GM23248 (cell line): ENCODE results near the gene CCDC192. TPM values are rescaled to one million over a fixed set of nuclear protein-coding genes. Genes with fewer than 3 reads are reported as not detected.

Source experiments
- DNase-seq: peaks from one replicate; pipeline ENCODE4 v3.0.0-alpha.2; 2015
- H2AFZ ChIP-seq: fragments of 200-600 bp; sonication (generic); 2 replicates; pipeline ENCODE4 v1.6.1; 2016; ENCODE audit warnings: antibody characterized with exemption
- H3F3A ChIP-seq: fragments of 200-600 bp; sonication (generic); 2 replicates; pipeline ENCODE4 v1.6.1; 2016; ENCODE audit warnings: mild to moderate bottlenecking, antibody characterized with exemption, mixed run types; ENCODE audit not compliant: insufficient read depth
- H3K27ac ChIP-seq: fragments of 200-600 bp; sonication (generic); 2 replicates; pipeline ENCODE4 v1.5.1; 2016; ENCODE audit warnings: mild to moderate bottlenecking
- H3K27me3 ChIP-seq: fragments of 200-600 bp; sonication (generic); replicated peaks from 2 replicates; pipeline ENCODE4 v1.6.1; 2016; ENCODE audit warnings: mild to moderate bottlenecking; ENCODE audit not compliant: insufficient read depth
- H3K36me3 ChIP-seq: fragments of 200-600 bp; sonication (generic); 2 replicates; pipeline ENCODE4 v1.6.1; 2016; ENCODE audit warnings: low read depth, mild to moderate bottlenecking
- H3K4me1 ChIP-seq: fragments of 200-600 bp; sonication (generic); 2 replicates; pipeline ENCODE4 v1.6.1; 2016; ENCODE audit warnings: mild to moderate bottlenecking; ENCODE audit not compliant: insufficient read depth
- H3K4me2 ChIP-seq: fragments of 200-600 bp; sonication (generic); one replicate; pipeline ENCODE4 v1.6.1; 2016; ENCODE audit warnings: mild to moderate bottlenecking; ENCODE audit not compliant: unreplicated experiment
- H3K4me3 ChIP-seq: fragments of 200-600 bp; sonication (generic); 2 replicates; pipeline ENCODE4 v1.5.1; 2016; ENCODE audit warnings: mild to moderate bottlenecking
- H3K79me2 ChIP-seq: fragments of 200-600 bp; sonication (generic); 2 replicates; pipeline ENCODE4 v1.6.1; 2016; ENCODE audit warnings: mild to moderate bottlenecking; ENCODE audit not compliant: insufficient read depth
- H3K9ac ChIP-seq: fragments of 200-600 bp; sonication (generic); 2 replicates; pipeline ENCODE4 v1.6.1; 2016; ENCODE audit warnings: mild to moderate bottlenecking
- H3K9me2 ChIP-seq: fragments of 200-600 bp; sonication (generic); 2 replicates; pipeline ENCODE4 v1.6.1; 2016; ENCODE audit warnings: mixed run types, mild to moderate bottlenecking, moderate library complexity; ENCODE audit not compliant: insufficient read depth
- H3K9me3 ChIP-seq: fragments of 200-600 bp; sonication (generic); one replicate; pipeline ENCODE4 v1.6.1; 2017; ENCODE audit warnings: low read depth
- H4K20me1 ChIP-seq: fragments of 200-600 bp; sonication (generic); 2 replicates; pipeline ENCODE4 v1.6.0; 2016; ENCODE audit not compliant: insufficient read depth
- EZH2 ChIP-seq: fragments of 200-600 bp; sonication (generic); IDR thresholded peaks from 2 replicates; pipeline ENCODE4 v1.6.1; 2018; ENCODE audit warnings: antibody characterized with exemption, mild to moderate bottlenecking; ENCODE audit not compliant: insufficient read depth, poor library complexity, severe bottlenecking
- EZH2phosphoT487 ChIP-seq: fragments of 200-600 bp; sonication (generic); IDR thresholded peaks from 2 replicates; pipeline ENCODE4 v1.6.1; 2018; ENCODE audit warnings: antibody characterized with exemption, moderate library complexity, mild to moderate bottlenecking, low read depth; ENCODE audit not compliant: insufficient read depth
- WGBS, 2 experiments: methylation state at CpG; one replicate each; pipeline ENCODE4 v1.1.6; 2015 to 2017; ENCODE audit warnings: low lambda C conversion rate in 2 of 2, low coverage in 1 of 2; ENCODE audit errors: missing lambda C conversion rate in 2 of 2; 5-methylcytosine and 5-hydroxymethylcytosine counted together
- in situ Hi-C: fragments of 300-500 bp; cut with MboI; formaldehyde crosslinking; loops from 2 replicates; pipeline ENCODE4 v1.15.0; 2020
- polyA plus RNA-seq: library from polyadenylated mRNA; unstranded; fragments of >200 nt; fragmentation: Nextera tagmentation; extraction: Ambion mirVana; gene quantifications from 2 replicates; pipeline ENCODE4 v1.2.1, GENCODE V29; 2016
- total RNA-seq: library from RNA; depleted of rRNA; stranded (reverse); fragments of >200 nt; shearing (Covaris generic); gene quantifications from 2 replicates; pipeline ENCODE4 v1.2.3, GENCODE V29; 2014

The CCDC192 gene
- total and polyA plus RNA-seq, 2 experiments from 2014 or later: 0.40 TPM; not detected in 1

DNA sequence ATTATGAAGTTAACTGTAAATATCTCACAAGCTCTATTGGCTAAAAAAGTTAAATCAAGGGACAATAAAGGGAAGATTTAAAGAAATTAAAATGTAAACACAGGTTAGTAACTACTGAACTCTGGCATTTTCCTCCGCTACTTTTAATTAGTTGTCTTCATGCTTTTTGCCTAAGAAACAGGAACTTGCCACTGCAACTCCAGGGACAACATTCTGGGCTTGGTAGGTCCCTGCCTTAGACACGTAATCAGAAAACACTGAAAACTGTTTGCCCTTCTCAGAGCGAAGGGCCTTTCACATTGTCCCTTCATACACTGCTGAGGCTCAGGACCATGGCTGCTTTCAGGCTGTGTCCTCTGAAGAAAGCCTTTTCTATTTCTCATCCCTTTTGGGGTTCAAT, 118.7 kb downstream of the CCDC192 start:
- no peak for DNase-seq
- Histone ChIP-seq H3K9me2 (no peaks in the 10 kb centered on the region), H3K27ac (no peak overlapping the region), H3K36me3 (no peaks in the 10 kb centered on the region), H2AFZ (no peak overlapping the region), H3K79me2 (no peaks in the 10 kb centered on the region), H4K20me1 (no peaks in the 10 kb centered on the region), H3K4me1 (0 out of 2 replicates have a peak, but pooled peaks cover 6% of the 10 kb centered on the region), H3K4me2 (no peak overlapping the region), H3K9ac (no peak overlapping the region), H3K4me3 (no peak overlapping the region), H3K27me3 (no peaks in the 10 kb centered on the region), H3F3A (no peaks in the 10 kb centered on the region), H3K9me3 (no peaks in the 10 kb centered on the region)
- WGBS, 2 experiments: 93 to 96% methylated on average over 3 of the region's 3 CpGs
- in situ Hi-C loops: no loop called here
- no peak for TF ChIP-seq EZH2
- no peak for TF ChIP-seq EZH2phosphoT487

GRCh38 chr5:127824126-127824525, 120.9 kb downstream of the CCDC192 start:
- H3K4me3 ChIP-seq: no peak overlapping the region
- H3K9me2 ChIP-seq: no peaks in the 10 kb centered on the region
- no peak overlapping the region for H2AFZ ChIP-seq
- no peaks in the 10 kb centered on the region for H3K27me3 ChIP-seq
- H3K4me2 ChIP-seq: no peak overlapping the region
- H4K20me1 ChIP-seq: no peaks in the 10 kb centered on the region
- H3K36me3 ChIP-seq: no peaks in the 10 kb centered on the region
- 0 out of 2 replicates have a peak, but pooled peaks cover 6% of the 10 kb centered on the region for H3K4me1 ChIP-seq
- H3K9ac ChIP-seq: no peak overlapping the region
- 93 to 100% methylated on average over 2 of the region's 2 CpGs for WGBS, 2 experiments
- H3K9me3 ChIP-seq: no peaks in the 10 kb centered on the region
- H3K79me2 ChIP-seq: no peaks in the 10 kb centered on the region
- TF ChIP-seq EZH2: no peak
- no peak for TF ChIP-seq EZH2phosphoT487
- H3K27ac ChIP-seq: no peak overlapping the region
- in situ Hi-C loops: no loop called here
- H3F3A ChIP-seq: no peaks in the 10 kb centered on the region
- no peak for DNase-seq

- H3K4me1 ChIP-seq: 0 out of 2 replicates have a peak, but pooled peaks cover 6% of the 10 kb centered on the region
- no peaks in the 10 kb centered on the region for H3F3A ChIP-seq
- H3K27ac ChIP-seq: no peak overlapping the region
- no peaks in the 10 kb centered on the region for H3K27me3 ChIP-seq
- no peaks in the 10 kb centered on the region for H4K20me1 ChIP-seq
- WGBS, 2 experiments: 30 to 37% methylated on average over 3 of the region's 3 CpGs
- no peak overlapping the region for H3K4me3 ChIP-seq
- no peaks in the 10 kb centered on the region for H3K9me3 ChIP-seq
- H3K9ac ChIP-seq: no peak overlapping the region
- TF ChIP-seq EZH2 (no peak), EZH2phosphoT487 (no peak)
- no peaks in the 10 kb centered on the region for H3K36me3 ChIP-seq
- H2AFZ ChIP-seq: 0 out of 2 replicates have a peak overlapping the region, but pooled peaks have one; percentile 13
- H3K4me2 ChIP-seq: peak overlapping the region; percentile 1
- peak; percentile 54 for DNase-seq
- in situ Hi-C loops: no loop called here
- H3K79me2 ChIP-seq: no peaks in the 10 kb centered on the region
- H3K9me2 ChIP-seq: no peaks in the 10 kb centered on the region
These were observed 122.8 kb downstream of the CCDC192 start for GRCh38 chr5:127826011-127826410.

- H3K27ac ChIP-seq: no peak overlapping the region
- WGBS, 2 experiments: 85 to 89% methylated on average over 6 of the region's 6 CpGs
- no peak for DNase-seq
- H3K4me2 ChIP-seq: no peak overlapping the region
- no peaks in the 10 kb centered on the region for H3K36me3 ChIP-seq
- H3K79me2 ChIP-seq: no peaks in the 10 kb centered on the region
- in situ Hi-C loops: no loop called here
- no peaks in the 10 kb centered on the region for H3F3A ChIP-seq
- H3K9me2 ChIP-seq: no peaks in the 10 kb centered on the region
- TF ChIP-seq EZH2phosphoT487 (no peak), EZH2 (no peak)
- H4K20me1 ChIP-seq: no peaks in the 10 kb centered on the region
- 0 out of 2 replicates have a peak, but pooled peaks cover 6% of the 10 kb centered on the region for H3K4me1 ChIP-seq
- H3K9ac ChIP-seq: no peak overlapping the region
- H2AFZ ChIP-seq: no peak overlapping the region
- no peaks in the 10 kb centered on the region for H3K9me3 ChIP-seq
- no peaks in the 10 kb centered on the region for H3K27me3 ChIP-seq
- no peak overlapping the region for H3K4me3 ChIP-seq
These were observed 124.3 kb downstream of the CCDC192 start for GRCh38 chr5:127827451-127827850.

- no peak overlapping the region for H3K4me3 ChIP-seq
- H3K9ac ChIP-seq: no peak overlapping the region
- no peaks in the 10 kb centered on the region for H3K79me2 ChIP-seq
- no peak overlapping the region for H3K27ac ChIP-seq
- H3K4me1 ChIP-seq: peaks cover 17% of the 10 kb centered on the region
- peak; percentile 35 for DNase-seq
- TF ChIP-seq EZH2 (no peak), EZH2phosphoT487 (no peak)
- H3F3A ChIP-seq: no peaks in the 10 kb centered on the region
- no peaks in the 10 kb centered on the region for H3K9me3 ChIP-seq
- H3K4me2 ChIP-seq: no peak overlapping the region
- 88 to 93% methylated on average over 3 of the region's 3 CpGs for WGBS, 2 experiments
- no peak overlapping the region for H2AFZ ChIP-seq
- H3K36me3 ChIP-seq: no peaks in the 10 kb centered on the region
- in situ Hi-C loops: no loop called here
- H3K27me3 ChIP-seq: no peaks in the 10 kb centered on the region
- no peaks in the 10 kb centered on the region for H3K9me2 ChIP-seq
- H4K20me1 ChIP-seq: no peaks in the 10 kb centered on the region
These were observed 127.0 kb downstream of the CCDC192 start for GRCh38 chr5:127830157-127830556.
